ENCODE data around the gene MAU2.

Gene MAU2, protein sequence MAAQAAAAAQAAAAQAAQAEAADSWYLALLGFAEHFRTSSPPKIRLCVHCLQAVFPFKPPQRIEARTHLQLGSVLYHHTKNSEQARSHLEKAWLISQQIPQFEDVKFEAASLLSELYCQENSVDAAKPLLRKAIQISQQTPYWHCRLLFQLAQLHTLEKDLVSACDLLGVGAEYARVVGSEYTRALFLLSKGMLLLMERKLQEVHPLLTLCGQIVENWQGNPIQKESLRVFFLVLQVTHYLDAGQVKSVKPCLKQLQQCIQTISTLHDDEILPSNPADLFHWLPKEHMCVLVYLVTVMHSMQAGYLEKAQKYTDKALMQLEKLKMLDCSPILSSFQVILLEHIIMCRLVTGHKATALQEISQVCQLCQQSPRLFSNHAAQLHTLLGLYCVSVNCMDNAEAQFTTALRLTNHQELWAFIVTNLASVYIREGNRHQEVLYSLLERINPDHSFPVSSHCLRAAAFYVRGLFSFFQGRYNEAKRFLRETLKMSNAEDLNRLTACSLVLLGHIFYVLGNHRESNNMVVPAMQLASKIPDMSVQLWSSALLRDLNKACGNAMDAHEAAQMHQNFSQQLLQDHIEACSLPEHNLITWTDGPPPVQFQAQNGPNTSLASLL

DNA sequence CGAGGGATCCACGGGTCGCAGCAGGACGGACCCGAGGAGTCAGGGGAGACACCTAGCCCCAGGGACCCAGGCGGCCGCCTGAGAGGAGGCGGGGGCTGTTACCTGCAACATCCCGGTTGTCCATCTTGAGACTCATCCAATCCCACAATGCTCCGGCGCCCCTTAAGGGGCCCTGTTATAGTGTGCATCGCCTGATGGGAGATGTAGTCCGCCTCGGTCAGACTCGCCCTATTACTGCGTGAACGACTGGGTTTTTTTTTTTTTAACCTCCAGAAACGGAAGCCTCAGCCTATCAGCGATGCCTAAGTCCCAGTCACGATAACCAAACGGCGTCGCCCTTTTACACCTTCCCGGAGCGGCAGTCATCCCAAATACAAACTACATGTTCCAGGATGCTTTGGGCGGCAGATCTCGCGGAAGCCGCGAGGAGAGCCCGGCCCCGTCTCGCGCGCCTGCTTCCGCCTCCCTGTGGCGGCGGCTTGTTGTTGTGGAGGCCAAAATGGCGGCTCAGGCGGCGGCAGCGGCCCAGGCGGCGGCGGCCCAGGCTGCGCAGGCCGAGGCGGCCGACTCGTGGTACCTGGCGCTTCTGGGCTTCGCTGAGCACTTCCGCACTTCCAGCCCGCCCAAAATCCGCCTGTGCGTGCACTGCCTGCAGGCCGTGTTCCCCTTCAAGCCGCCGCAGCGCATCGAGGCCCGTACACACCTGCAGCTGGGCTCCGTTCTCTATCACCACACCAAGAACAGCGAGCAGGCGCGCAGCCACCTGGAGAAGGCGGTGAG, at the start of gene MAU2, which contains the start of gene SUGP1:
Gene MAU2, plus strand, starts transcription at position 469 of the 780 bp plus-strand sequence. Its CDS starts 31 bp downstream, at position 500.
Gene SUGP1, minus strand, starts transcription at position 149 of the 780 bp plus-strand sequence. Its CDS starts 13 bp downstream, at position 136.
- H2AFZ ChIP-seq (ENCODE audit: low read length) = no peak within 1 kb of the TSS
- peaks cover 51% of the 10 kb centered on the region for H3K79me2 ChIP-seq (ENCODE audit: insufficient read depth, low read length)
- H3K27ac ChIP-seq (ENCODE audit: low read depth, low read length, poor library complexity, severe bottlenecking) = peak within 1 kb of the TSS; percentile 75
- H3K4me2 ChIP-seq (ENCODE audit: low read length) = peak within 1 kb of the TSS; percentile 87
- H3K9me2 ChIP-seq (ENCODE audit: low read depth, low read length) = no peaks in the 10 kb centered on the region
- H3K9ac ChIP-seq (ENCODE audit: low read length) = peak within 1 kb of the TSS; percentile 83
- no peak for TF ChIP-seq EZH2 (IDR thresholded peaks at IDR 0.05; ENCODE audit: borderline replicate concordance, low read length)
- TF ChIP-seq, protein P1, sequence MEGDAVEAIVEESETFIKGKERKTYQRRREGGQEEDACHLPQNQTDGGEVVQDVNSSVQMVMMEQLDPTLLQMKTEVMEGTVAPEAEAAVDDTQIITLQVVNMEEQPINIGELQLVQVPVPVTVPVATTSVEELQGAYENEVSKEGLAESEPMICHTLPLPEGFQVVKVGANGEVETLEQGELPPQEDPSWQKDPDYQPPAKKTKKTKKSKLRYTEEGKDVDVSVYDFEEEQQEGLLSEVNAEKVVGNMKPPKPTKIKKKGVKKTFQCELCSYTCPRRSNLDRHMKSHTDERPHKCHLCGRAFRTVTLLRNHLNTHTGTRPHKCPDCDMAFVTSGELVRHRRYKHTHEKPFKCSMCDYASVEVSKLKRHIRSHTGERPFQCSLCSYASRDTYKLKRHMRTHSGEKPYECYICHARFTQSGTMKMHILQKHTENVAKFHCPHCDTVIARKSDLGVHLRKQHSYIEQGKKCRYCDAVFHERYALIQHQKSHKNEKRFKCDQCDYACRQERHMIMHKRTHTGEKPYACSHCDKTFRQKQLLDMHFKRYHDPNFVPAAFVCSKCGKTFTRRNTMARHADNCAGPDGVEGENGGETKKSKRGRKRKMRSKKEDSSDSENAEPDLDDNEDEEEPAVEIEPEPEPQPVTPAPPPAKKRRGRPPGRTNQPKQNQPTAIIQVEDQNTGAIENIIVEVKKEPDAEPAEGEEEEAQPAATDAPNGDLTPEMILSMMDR (IDR thresholded peaks at IDR 0.05; ENCODE audit: low read length) = no peak
- peaks cover 28% of the 10 kb centered on the region for H3K4me1 ChIP-seq (ENCODE audit: insufficient read depth, low read length, severe bottlenecking)
- peak within 1 kb of the TSS; percentile 86 for H3K4me3 ChIP-seq (ENCODE audit: low read depth, low read length, poor library complexity, severe bottlenecking)
- H3F3A ChIP-seq (ENCODE audit: insufficient read depth, low read length) = no peaks in the 10 kb centered on the region
- no peaks in the 10 kb centered on the region for H3K9me3 ChIP-seq (ENCODE audit: low read length)
- peaks cover 36% of the 10 kb centered on the region for H3K36me3 ChIP-seq (ENCODE audit: insufficient read depth, low read length)
- H3K27me3 ChIP-seq (ENCODE audit: insufficient read depth, low read length) = no peaks in the 10 kb centered on the region
- H4K20me1 ChIP-seq (ENCODE audit: insufficient read depth, low read length) = no peaks in the 10 kb centered on the region

DNA sequence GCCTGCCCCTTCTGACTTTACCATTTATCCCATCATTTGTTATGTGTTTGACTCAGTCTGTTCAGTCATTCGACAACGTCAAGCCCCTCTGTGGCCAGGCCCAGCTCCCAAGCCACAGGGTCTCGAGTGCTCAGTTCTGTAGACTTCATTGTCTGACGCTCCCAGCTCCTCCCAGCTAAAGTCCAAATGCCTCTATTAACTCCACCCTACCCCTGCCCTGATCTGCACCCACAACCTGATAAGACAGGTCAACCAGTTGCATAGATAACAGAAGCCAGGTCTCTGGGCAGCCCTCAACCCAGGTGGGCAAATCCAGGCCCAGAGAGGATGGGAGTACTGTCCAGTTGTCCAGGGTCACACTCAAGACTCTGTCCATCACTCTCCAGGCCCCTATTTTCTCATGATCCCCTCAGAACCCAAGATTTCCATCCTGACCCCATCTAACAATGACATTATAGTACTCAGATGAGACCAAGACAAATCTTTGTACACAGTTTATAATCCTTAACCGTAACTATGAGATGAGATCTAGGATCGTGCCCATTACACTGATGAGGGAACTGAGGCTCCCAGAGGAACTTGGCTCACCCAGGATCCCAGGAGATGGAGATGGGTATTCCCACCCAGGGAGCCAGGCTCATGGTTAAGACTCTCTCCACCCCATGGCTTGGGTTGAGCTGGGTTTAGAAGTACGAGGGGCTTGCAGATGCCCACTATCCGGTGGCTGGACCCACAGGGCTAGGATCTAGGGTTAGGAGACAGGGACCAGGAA, 48.6 kb upstream of the MAU2 start:
- Histone ChIP-seq H3K4me3 (ENCODE audit: low read depth, low read length, poor library complexity, severe bottlenecking) (no peak overlapping the region), H3K9ac (ENCODE audit: low read length) (no peak overlapping the region)

More for the DNA sequence above, 48.6 kb upstream of the MAU2 start:
- H3K4me1 ChIP-seq (ENCODE audit: insufficient read depth, low read length, severe bottlenecking) = no peaks in the 10 kb centered on the region
- no peaks in the 10 kb centered on the region for H3K9me3 ChIP-seq (ENCODE audit: low read length)
- no peaks in the 10 kb centered on the region for H3K27me3 ChIP-seq (ENCODE audit: insufficient read depth, low read length)
- H3K36me3 ChIP-seq (ENCODE audit: insufficient read depth, low read length) = peaks cover 20% of the 10 kb centered on the region
- H2AFZ ChIP-seq (ENCODE audit: low read length) = no peak overlapping the region
- H3K27ac ChIP-seq (ENCODE audit: low read depth, low read length, poor library complexity, severe bottlenecking) = no peak overlapping the region
- no peak overlapping the region for H3K4me2 ChIP-seq (ENCODE audit: low read length)
- no peaks in the 10 kb centered on the region for H4K20me1 ChIP-seq (ENCODE audit: insufficient read depth, low read length)
- H3F3A ChIP-seq (ENCODE audit: insufficient read depth, low read length) = no peaks in the 10 kb centered on the region
- H3K79me2 ChIP-seq (ENCODE audit: insufficient read depth, low read length) = no peaks in the 10 kb centered on the region
- no peaks in the 10 kb centered on the region for H3K9me2 ChIP-seq (ENCODE audit: low read depth, low read length)
- TF ChIP-seq EZH2 (IDR thresholded peaks at IDR 0.05; ENCODE audit: borderline replicate concordance, low read length) = no peak
- TF ChIP-seq, protein P1 (IDR thresholded peaks at IDR 0.05; ENCODE audit: low read length) = no peak
